ENCODE data around the gene ENTPD8. TPM values are rescaled to one million over a fixed set of nuclear protein-coding genes. Genes with fewer than 3 reads are reported as not detected.

ENTPD8 gene
- total RNA-seq, 1 donor from 2014 or later, result 0.24 TPM

GRCh38 chr9:137459601-137460362, 18.6 kb upstream of the ENTPD8 start:
- Mint-ChIP-seq H3K4me3 (ENCODE audit: unreplicated experiment) (peak overlapping the region; percentile 45), H3K9me3 (ENCODE audit: unreplicated experiment) (no peaks in the 10 kb centered on the region), H3K27me3 (ENCODE audit: unreplicated experiment) (no peaks in the 10 kb centered on the region), H3K36me3 (ENCODE audit: unreplicated experiment) (peaks cover 3% of the 10 kb centered on the region), H3K4me1 (ENCODE audit: unreplicated experiment) (peaks cover 22% of the 10 kb centered on the region), H3K27ac (ENCODE audit: unreplicated experiment) (peak overlapping the region; percentile 44)
- TF ChIP-seq CTCF (IDR thresholded peaks at IDR 0.05), result no peak
- DNase-seq (ENCODE audit: extremely low spot score, unreplicated experiment), result no peak

GRCh38 chr9:137459152-137459600, 18.0 kb upstream of the ENTPD8 start, which contains the start of gene NSMF:
NSMF (minus strand) TSS chr9:137459334; CDS start chr9:137459102, 232 bp downstream.
- peak; percentile 98 for DNase-seq (ENCODE audit: extremely low spot score, unreplicated experiment)
- TF ChIP-seq CTCF (IDR thresholded peaks at IDR 0.05), result no peak
- peak within 1 kb of the TSS; percentile 60 for H3K4me3 Mint-ChIP-seq (ENCODE audit: unreplicated experiment)
- peaks cover 3% of the 10 kb centered on the region for H3K36me3 Mint-ChIP-seq (ENCODE audit: unreplicated experiment)
- no peaks in the 10 kb centered on the region for H3K27me3 Mint-ChIP-seq (ENCODE audit: unreplicated experiment)
- H3K9me3 Mint-ChIP-seq (ENCODE audit: unreplicated experiment), result no peaks in the 10 kb centered on the region
- H3K27ac Mint-ChIP-seq (ENCODE audit: unreplicated experiment), result peak within 1 kb of the TSS; percentile 44
- peaks cover 25% of the 10 kb centered on the region for H3K4me1 Mint-ChIP-seq (ENCODE audit: unreplicated experiment)

GRCh38 chr9:137458194-137459151, 17.3 kb upstream of the ENTPD8 start:
- no peaks in the 10 kb centered on the region for H3K9me3 Mint-ChIP-seq (ENCODE audit: unreplicated experiment)
- peaks cover 3% of the 10 kb centered on the region for H3K36me3 Mint-ChIP-seq (ENCODE audit: unreplicated experiment)
- no peak for TF ChIP-seq CTCF (IDR thresholded peaks at IDR 0.05)
- no peak for DNase-seq (ENCODE audit: extremely low spot score, unreplicated experiment)
- peak overlapping the region; percentile 95 for H3K27ac Mint-ChIP-seq (ENCODE audit: unreplicated experiment)
- no peaks in the 10 kb centered on the region for H3K27me3 Mint-ChIP-seq (ENCODE audit: unreplicated experiment)
- H3K4me3 Mint-ChIP-seq (ENCODE audit: unreplicated experiment), result peak overlapping the region; percentile 60
- H3K4me1 Mint-ChIP-seq (ENCODE audit: unreplicated experiment), result peaks cover 29% of the 10 kb centered on the region

GRCh38 chr9:137457406-137458193, 16.4 kb upstream of the ENTPD8 start:
- no peak for TF ChIP-seq CTCF (IDR thresholded peaks at IDR 0.05)
- Mint-ChIP-seq H3K27ac (ENCODE audit: unreplicated experiment) (peak overlapping the region; percentile 95), H3K9me3 (ENCODE audit: unreplicated experiment) (no peaks in the 10 kb centered on the region), H3K4me1 (ENCODE audit: unreplicated experiment) (peaks cover 29% of the 10 kb centered on the region), H3K4me3 (ENCODE audit: unreplicated experiment) (peak overlapping the region; percentile 60), H3K27me3 (ENCODE audit: unreplicated experiment) (no peaks in the 10 kb centered on the region), H3K36me3 (ENCODE audit: unreplicated experiment) (peaks cover 3% of the 10 kb centered on the region)
- no peak for DNase-seq (ENCODE audit: extremely low spot score, unreplicated experiment)
